Upper lobe of right lung (tissue), 1 donor: ENCODE measurements around the gene ADORA2A. TPM values are rescaled to one million over a fixed set of nuclear protein-coding genes. Genes with fewer than 3 reads are reported as not detected.
A peak's percentile ranks its signal among the peaks of the same experiment; 100 is the strongest.

ENCODE experiments used
- ATAC-seq: fragments of 200-7000 bp; cut with Tn5 transposase; one replicate; pipeline ENCODE4 v1.9.1; 2020; ENCODE audit warnings: mild to moderate bottlenecking, moderate library complexity
- DNase-seq: peaks from one replicate; pipeline ENCODE4 v3.0.0-alpha.2; 2020
- H3K27ac ChIP-seq: fragments of 200-600 bp; one replicate; pipeline ENCODE4 v1.8.0; 2022
- H3K27me3 ChIP-seq: fragments of 200-600 bp; one replicate; pipeline ENCODE4 v1.8.0; 2022; ENCODE audit warnings: mild to moderate bottlenecking
- H3K36me3 ChIP-seq: fragments of 200-600 bp; one replicate; pipeline ENCODE4 v1.8.0; 2022
- H3K4me1 ChIP-seq: fragments of 200-600 bp; one replicate; pipeline ENCODE4 v1.8.0; 2022
- H3K4me3 ChIP-seq: fragments of 200-600 bp; one replicate; pipeline ENCODE4 v1.8.0; 2022; ENCODE audit warnings: mild to moderate bottlenecking
- H3K9me3 ChIP-seq: fragments of 200-600 bp; one replicate; pipeline ENCODE4 v1.8.0; 2022
- intact Hi-C: fragments of 100-400 bp; cut with DNase I; formaldehyde crosslinking; loops from one replicate; pipeline ENCODE4 v1.11.0; 2022
- long read RNA-seq: library from polyadenylated mRNA; unstranded; transcript quantifications from one replicate; pipeline ENCODE4 v2.0.0, GENCODE V29; 2021
- total RNA-seq: library from RNA; stranded (reverse); fragmentation: NEBNext Ultra II Directional; extraction: Animal tissue kit (Norgen Biotek cat#: 25700); gene quantifications from one replicate; pipeline ENCODE4 v1.2.1, GENCODE V29; 2021
- TF ChIP-seq, protein P1 (sequence below): fragments of 200-600 bp; IDR thresholded peaks from one replicate; pipeline ENCODE4 v1.8.0; 2022; ENCODE audit warnings: antibody characterized with exemption
- donor health status: DM: no; HTN: yes; CAD: no; lungs with severe emphysema.

ADORA2A gene
- 17.2 TPM for total RNA-seq
- long read RNA-seq, partial matches to known transcripts, result 5 of 41 reads
- long read RNA-seq, other reads (novel, unspliced or antisense), result 33 of 41 reads

DNA sequence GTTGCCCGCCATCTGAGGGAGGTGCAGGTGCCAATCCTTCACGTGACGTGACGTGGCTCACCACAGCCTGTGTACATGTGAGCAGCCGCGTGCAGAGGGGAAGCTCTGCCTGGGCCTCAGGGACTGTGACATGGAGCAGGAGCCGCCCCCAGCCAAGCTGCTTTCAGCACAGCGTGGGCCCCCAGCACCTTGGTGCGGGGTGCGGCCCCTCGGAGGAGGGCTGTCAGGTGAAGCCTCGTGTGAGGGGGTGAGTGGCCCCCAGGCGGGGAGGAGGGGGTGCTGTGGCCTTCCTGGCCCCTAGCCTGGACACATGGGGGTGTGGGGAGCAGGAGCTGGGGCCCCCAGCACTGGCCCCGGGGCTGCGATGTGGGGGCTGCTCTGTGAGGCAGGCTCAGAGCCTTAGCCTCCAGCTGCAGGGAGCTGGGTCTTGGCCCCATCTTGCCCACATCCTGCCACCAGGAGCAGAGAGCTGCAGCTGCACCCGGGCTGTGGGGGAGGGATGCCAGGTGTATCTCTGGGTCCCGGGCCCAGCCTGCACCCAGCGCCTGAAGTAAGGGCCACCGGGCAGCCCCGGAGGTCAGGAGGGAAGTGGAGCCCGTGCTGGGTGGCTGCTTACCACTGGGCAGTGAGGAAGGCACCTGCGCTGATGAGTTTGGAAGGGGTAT lies at the start of gene ADORA2A:
Gene ADORA2A, plus strand, starts transcription at position 100 of the 665 bp plus-strand sequence. CDS start 5,806 bp downstream, outside the sequence.
- H3K27me3 ChIP-seq, result no peaks in the 10 kb centered on the region
- H3K4me1 ChIP-seq, result peaks cover 30% of the 10 kb centered on the region
- H3K36me3 ChIP-seq, result no peaks in the 10 kb centered on the region
- DNase-seq (no peak), ATAC-seq (peak; percentile 2)
- peak within 1 kb of the TSS; percentile 66 for H3K27ac ChIP-seq
- TF ChIP-seq, protein P1, sequence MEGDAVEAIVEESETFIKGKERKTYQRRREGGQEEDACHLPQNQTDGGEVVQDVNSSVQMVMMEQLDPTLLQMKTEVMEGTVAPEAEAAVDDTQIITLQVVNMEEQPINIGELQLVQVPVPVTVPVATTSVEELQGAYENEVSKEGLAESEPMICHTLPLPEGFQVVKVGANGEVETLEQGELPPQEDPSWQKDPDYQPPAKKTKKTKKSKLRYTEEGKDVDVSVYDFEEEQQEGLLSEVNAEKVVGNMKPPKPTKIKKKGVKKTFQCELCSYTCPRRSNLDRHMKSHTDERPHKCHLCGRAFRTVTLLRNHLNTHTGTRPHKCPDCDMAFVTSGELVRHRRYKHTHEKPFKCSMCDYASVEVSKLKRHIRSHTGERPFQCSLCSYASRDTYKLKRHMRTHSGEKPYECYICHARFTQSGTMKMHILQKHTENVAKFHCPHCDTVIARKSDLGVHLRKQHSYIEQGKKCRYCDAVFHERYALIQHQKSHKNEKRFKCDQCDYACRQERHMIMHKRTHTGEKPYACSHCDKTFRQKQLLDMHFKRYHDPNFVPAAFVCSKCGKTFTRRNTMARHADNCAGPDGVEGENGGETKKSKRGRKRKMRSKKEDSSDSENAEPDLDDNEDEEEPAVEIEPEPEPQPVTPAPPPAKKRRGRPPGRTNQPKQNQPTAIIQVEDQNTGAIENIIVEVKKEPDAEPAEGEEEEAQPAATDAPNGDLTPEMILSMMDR, result no peak
- peak within 1 kb of the TSS; percentile 31 for H3K4me3 ChIP-seq
- no peaks in the 10 kb centered on the region for H3K9me3 ChIP-seq
- intact Hi-C loops, result no loop called here

DNA sequence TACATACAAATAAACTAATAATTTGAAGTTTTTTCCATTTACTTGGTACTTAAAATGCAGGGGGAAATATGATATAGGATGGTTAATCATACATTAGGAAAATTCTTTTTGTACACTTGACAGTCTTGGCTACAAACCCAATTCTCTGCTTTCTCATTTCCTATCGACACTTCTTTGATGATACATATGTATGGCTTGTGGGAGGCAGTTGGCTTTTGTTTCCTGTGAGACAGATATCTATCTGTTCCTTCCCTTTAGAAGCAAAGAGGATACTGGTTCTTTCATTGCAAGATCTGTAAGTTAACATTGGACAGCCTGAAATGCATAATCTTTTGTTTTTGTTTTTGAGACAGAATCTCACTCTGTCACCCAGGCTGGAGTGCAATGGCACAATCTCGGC lies 47.9 kb upstream of the ADORA2A start:
- TF ChIP-seq, protein P1, result no peak
- no peak overlapping the region for H3K4me3 ChIP-seq
- H3K36me3 ChIP-seq, result peaks cover 25% of the 10 kb centered on the region
- ATAC-seq (no peak), DNase-seq (no peak)
- H3K27me3 ChIP-seq, result no peaks in the 10 kb centered on the region
- no peaks in the 10 kb centered on the region for H3K4me1 ChIP-seq
- H3K27ac ChIP-seq, result no peak overlapping the region
- no peaks in the 10 kb centered on the region for H3K9me3 ChIP-seq
- intact Hi-C loops, result no loop called here

DNA sequence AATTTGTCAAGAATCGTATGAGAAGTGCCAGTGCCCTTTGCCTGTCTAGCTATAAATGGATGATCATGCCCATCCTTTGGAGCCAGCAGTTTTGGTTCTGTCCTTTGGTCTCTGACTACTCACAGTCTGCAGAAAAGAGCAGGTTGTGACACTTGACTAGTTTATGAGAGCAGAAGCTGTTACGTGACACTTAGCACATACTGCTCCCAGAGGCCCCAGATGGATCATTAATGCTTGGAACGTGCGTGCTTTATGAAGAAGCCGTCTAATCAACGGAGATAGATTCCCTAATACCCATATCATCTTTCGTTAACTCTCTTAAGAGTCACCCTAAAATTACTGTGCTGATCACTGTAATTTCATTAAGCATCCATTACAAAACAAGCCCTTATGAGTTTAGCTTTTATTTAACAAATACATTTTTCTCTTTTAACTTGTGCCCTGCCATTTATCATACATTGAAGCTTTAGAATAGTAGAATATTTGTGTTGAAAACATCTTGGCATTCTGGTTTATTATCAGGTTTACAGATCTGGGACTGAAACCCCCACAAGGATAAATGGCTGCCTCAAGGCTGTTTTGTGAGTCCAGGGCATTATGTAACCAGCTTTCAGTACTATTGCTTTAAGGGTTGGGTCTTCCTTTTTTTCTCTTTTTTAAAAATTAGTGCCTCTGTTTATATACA lies 47.0 kb upstream of the ADORA2A start:
- TF ChIP-seq, protein P1, result no peak
- no peak for DNase-seq
- H3K4me3 ChIP-seq, result no peak overlapping the region
- H3K36me3 ChIP-seq, result peaks cover 25% of the 10 kb centered on the region
- no peak overlapping the region for H3K27ac ChIP-seq
- intact Hi-C loops, result no loop called here
- H3K4me1 ChIP-seq, result no peaks in the 10 kb centered on the region
- no peak for ATAC-seq
- H3K9me3 ChIP-seq, result no peaks in the 10 kb centered on the region
- H3K27me3 ChIP-seq, result no peaks in the 10 kb centered on the region

DNA sequence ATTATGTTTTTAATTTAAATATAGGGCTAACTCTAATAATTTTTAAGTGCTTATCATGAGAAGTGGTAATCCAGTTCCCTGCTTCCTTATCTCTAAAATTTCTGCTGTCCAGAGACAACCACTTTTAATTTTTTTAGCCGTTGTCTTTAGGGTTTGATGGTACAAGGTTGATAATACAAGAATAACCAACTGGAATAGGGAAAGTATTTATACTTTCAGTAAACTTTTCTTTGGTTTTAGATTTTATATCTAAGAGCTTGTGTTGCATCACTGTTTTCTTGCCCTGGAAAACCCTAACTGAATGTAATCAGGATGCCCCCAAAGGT lies 46.5 kb upstream of the ADORA2A start:
- DNase-seq, result no peak
- Histone ChIP-seq H3K4me1 (no peaks in the 10 kb centered on the region), H3K36me3 (peaks cover 22% of the 10 kb centered on the region), H3K4me3 (no peak overlapping the region), H3K27me3 (no peaks in the 10 kb centered on the region), H3K27ac (no peak overlapping the region), H3K9me3 (no peaks in the 10 kb centered on the region)
- ATAC-seq, result no peak
- intact Hi-C loops, result no loop called here
- TF ChIP-seq, protein P1, result no peak

DNA sequence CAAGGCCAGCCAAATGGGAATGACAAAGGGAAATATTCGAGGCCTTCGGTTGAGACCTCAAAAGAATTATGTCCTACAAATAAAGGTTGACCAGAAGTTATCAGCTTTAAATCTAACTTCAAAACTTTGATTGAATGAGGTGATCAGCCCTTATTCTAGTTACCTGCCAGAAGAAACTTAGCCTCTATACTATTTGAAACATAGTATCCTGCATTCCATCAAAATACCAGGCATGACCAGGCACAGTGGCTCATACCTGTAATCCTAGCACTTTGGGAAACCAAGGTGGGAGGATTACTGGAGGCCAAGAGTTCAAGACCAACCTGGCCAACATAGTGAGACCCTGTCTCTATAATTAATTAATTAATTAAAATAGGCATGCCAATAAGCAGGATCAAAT lies 44.3 kb upstream of the ADORA2A start:
- Histone ChIP-seq H3K27me3 (no peaks in the 10 kb centered on the region), H3K9me3 (no peaks in the 10 kb centered on the region), H3K4me1 (peaks cover 3% of the 10 kb centered on the region), H3K27ac (no peak overlapping the region), H3K36me3 (peaks cover 14% of the 10 kb centered on the region), H3K4me3 (no peak overlapping the region)
- ATAC-seq, result no peak
- no peak for DNase-seq
- intact Hi-C loops, result no loop called here
- TF ChIP-seq, protein P1, result no peak
